Measurements from ENCODE around the gene SYT1.

DNA sequence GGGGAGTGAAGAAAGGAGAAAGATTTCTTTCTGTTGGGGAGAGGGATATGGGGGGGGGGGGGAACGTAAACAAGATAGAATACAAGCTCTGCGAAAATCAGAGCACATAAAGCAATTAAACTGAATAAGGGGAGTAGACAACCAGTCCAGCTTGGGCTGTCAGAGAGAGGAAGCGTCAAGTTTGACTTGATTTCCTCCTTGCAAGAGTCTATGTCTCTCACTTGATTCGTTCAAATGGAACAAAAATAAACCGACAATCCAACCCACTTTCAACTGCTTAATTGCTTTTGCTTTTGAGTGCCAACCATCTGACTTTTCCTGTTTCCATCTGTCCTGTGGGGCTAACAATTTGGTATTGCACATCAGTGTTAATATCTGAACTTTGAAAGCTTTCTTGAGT is 942 bp downstream of the SYT1 start:
- TF ChIP-seq, protein P1, sequence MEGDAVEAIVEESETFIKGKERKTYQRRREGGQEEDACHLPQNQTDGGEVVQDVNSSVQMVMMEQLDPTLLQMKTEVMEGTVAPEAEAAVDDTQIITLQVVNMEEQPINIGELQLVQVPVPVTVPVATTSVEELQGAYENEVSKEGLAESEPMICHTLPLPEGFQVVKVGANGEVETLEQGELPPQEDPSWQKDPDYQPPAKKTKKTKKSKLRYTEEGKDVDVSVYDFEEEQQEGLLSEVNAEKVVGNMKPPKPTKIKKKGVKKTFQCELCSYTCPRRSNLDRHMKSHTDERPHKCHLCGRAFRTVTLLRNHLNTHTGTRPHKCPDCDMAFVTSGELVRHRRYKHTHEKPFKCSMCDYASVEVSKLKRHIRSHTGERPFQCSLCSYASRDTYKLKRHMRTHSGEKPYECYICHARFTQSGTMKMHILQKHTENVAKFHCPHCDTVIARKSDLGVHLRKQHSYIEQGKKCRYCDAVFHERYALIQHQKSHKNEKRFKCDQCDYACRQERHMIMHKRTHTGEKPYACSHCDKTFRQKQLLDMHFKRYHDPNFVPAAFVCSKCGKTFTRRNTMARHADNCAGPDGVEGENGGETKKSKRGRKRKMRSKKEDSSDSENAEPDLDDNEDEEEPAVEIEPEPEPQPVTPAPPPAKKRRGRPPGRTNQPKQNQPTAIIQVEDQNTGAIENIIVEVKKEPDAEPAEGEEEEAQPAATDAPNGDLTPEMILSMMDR (IDR thresholded peaks at IDR 0.05; ENCODE audit: extremely low read depth in 1 of 2, insufficient read depth in 1 of 2, low read depth in 1 of 2, low read length in 2 of 2): no peak
- TF ChIP-seq POLR2AphosphoS5 (IDR thresholded peaks at IDR 0.05; ENCODE audit: insufficient read depth, low read depth, low read length) (no peak), EZH2 (IDR thresholded peaks at IDR 0.05; ENCODE audit: borderline replicate concordance, low read depth, low read length, severe bottlenecking) (no peak), GATA2 (IDR thresholded peaks at IDR 0.05; ENCODE audit: insufficient read depth, insufficient read length, low read depth, low read length) (no peak), MYC (IDR thresholded peaks at IDR 0.05; ENCODE audit: low read depth, low read length) (no peak)

All from endothelial cell of umbilical vein (primary cell).